ENCODE measurements around the gene USP32. TPM values are rescaled to one million over a fixed set of nuclear protein-coding genes. Genes with fewer than 3 reads are reported as not detected.

The USP32 gene
- total and polyA plus RNA-seq, 2 of the 8 experiments (the other 6 are each of a cell fraction or from before 2014, with no cell fraction given): 29.6 to 112 TPM

- no peaks in the 10 kb centered on the region for H3K9me3 ChIP-seq (ENCODE audit: insufficient read depth in 2 of 2, low read depth in 1 of 2, low read length in 1 of 2)
- H2BK5ac ChIP-seq (ENCODE audit: low read depth, low read length): no peak overlapping the region
- H3K79me2 ChIP-seq (ENCODE audit: control insufficient read depth in 1 of 2, insufficient read depth in 2 of 2, low read length in 2 of 2): no peaks in the 10 kb centered on the region
- H2BK20ac ChIP-seq (ENCODE audit: low read length): no peak overlapping the region
- no peaks in the 10 kb centered on the region for H3K79me1 ChIP-seq (ENCODE audit: low read depth, low read length)
- peaks cover 7 to 30% (median 14%) of the 10 kb centered on the region in 4 experiments for H3K4me1 ChIP-seq (replicated peaks in 1 of 4; ENCODE audit: control insufficient read depth in 3 of 4, insufficient read depth in 4 of 4, low read length in 3 of 4)
- H4K91ac ChIP-seq (replicated peaks; ENCODE audit: insufficient read length, low read length): peak overlapping the region; percentile 87
- no peak overlapping the region for H3K9ac ChIP-seq (replicated peaks in 1 of 4; ENCODE audit: extremely low read depth in 1 of 4, low read depth in 3 of 4, low read length in 3 of 4)
- no peak for DNase-seq (ENCODE audit: low read depth in 1 of 2, low spot score in 2 of 2)
- no peak for TF ChIP-seq SP1 (IDR thresholded peaks at IDR 0.05; ENCODE audit: low read depth, low read length)
- TF ChIP-seq ASH2L (IDR thresholded peaks at IDR 0.05; ENCODE audit: low read length): peak; percentile 38
- TF ChIP-seq CHD2 (IDR thresholded peaks at IDR 0.05; ENCODE audit: low read length): no peak
- H3K27me3 ChIP-seq (replicated peaks in 1 of 4; ENCODE audit: control insufficient read depth in 3 of 4, extremely low read depth in 1 of 4, insufficient read depth in 3 of 4, low read length in 3 of 4): peaks cover 0 to 17% (median 11%) of the 10 kb centered on the region in 4 experiments; a peak in 5 of 7 replicates
- 0 out of 4 replicates have a peak overlapping the region, but pooled peaks of 1 of the 2 experiments have one; percentile 11 for H3K4me2 ChIP-seq (ENCODE audit: insufficient read depth in 1 of 2, low read depth in 2 of 2, low read length in 2 of 2)
- H2BK15ac ChIP-seq (ENCODE audit: low read length): no peak overlapping the region
- H3K23ac ChIP-seq (ENCODE audit: insufficient read length): no peak overlapping the region
- 66% methylated on average over 3 of the region's 3 CpGs; no CpG with 5 or more reads in 1 of the 2 experiments for WGBS, 2 experiments (ENCODE audit: extremely low coverage in 1 of 2, insufficient coverage in 1 of 2, insufficient read length in 1 of 2, insufficient replicate concordance in 2 of 2, low coverage in 1 of 2, low lambda C conversion rate in 2 of 2, missing lambda C conversion rate in 1 of 2)
- H4K5ac ChIP-seq (ENCODE audit: insufficient read length, low read depth, low read length): no peak overlapping the region
- H3K23me2 ChIP-seq (ENCODE audit: low read depth, low read length): peaks cover 6% of the 10 kb centered on the region; the same call in 1 of the 2 replicates
- no peak overlapping the region for H3K18ac ChIP-seq (ENCODE audit: extremely low read depth, low read length)
- peak overlapping the region; percentile 4; the same call in 1 of the 2 replicates for H2BK12ac ChIP-seq (ENCODE audit: low read depth, low read length)
- no peak overlapping the region; the same call in 1 of the 2 replicates for H4K8ac ChIP-seq (ENCODE audit: extremely low read depth, insufficient read depth, low read length)
- peak overlapping the region; percentile 75 for H3K4ac ChIP-seq (replicated peaks; ENCODE audit: insufficient read length, low read depth, low read length)
- no peak overlapping the region for H2AFZ ChIP-seq (ENCODE audit: low read length)
- H3K4me3 ChIP-seq (ENCODE audit: extremely low read depth in 1 of 4, insufficient read depth in 2 of 4, low read depth in 3 of 4, low read length in 4 of 4): no peak overlapping the region
- CTCF ChIA-PET (ENCODE audit: partially characterized antibody): interaction anchor here (1.3 kb wide), 1 partner anchor 20 kb away, joined by 6 read pairs; no protein-coding TSS in a partner anchor
- no peak overlapping the region for H3K27ac ChIP-seq (ENCODE audit: low read depth, low read length)
- FAIRE-seq: no peak
- H3K56ac ChIP-seq (replicated peaks; ENCODE audit: insufficient read length, low read depth, low read length): peak overlapping the region; percentile 70
- H4K20me1 ChIP-seq (replicated peaks in 1 of 2; ENCODE audit: control insufficient read depth in 1 of 2, insufficient read depth in 2 of 2, low read length in 2 of 2): peaks cover 0 to 3% of the 10 kb centered on the region in 2 experiments
- no peaks in the 10 kb centered on the region for H3K36me3 ChIP-seq (ENCODE audit: control insufficient read depth in 2 of 4, insufficient read depth in 4 of 4, low read length in 3 of 4)
- H2BK120ac ChIP-seq (replicated peaks; ENCODE audit: low read depth, low read length): no peak overlapping the region
- no peak overlapping the region for H3K14ac ChIP-seq (ENCODE audit: insufficient read length)
- POLR2A ChIA-PET (ENCODE audit: partially characterized antibody): interaction anchor here (1.6 kb wide), 1 partner anchor 14 kb away, joined by 4 read pairs; no protein-coding TSS in a partner anchor
- peak overlapping the region; percentile 41; the same call in 1 of the 2 replicates for H2AK5ac ChIP-seq (ENCODE audit: low read depth, low read length)
Observed at GRCh38 chr17:60155427-60155814, 236.5 kb downstream of the USP32 start.
